Measurements from ENCODE around the gene APBB2.

APBB2 gene

DNA sequence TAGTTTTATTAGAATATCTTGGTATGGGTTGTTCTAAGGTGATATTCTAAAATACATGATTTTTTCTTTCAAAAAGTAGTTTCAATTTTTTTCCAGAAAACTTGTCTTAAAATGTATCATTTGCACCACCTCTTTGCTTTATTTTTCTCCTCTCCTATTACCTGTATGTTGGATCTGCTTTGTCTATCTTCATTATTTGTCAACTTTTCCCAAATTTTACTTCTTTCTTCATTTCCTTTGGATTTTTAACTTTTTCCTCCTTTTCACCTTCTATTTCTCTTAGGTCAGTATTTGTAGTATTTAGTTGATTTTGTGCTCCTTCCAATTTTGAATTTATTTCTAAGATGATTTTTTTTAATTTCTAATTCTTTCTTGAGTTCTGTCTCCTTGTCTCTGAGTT lies 169.6 kb downstream of the APBB2 start:
- no peak overlapping the region for H3K4me3 ChIP-seq (ENCODE audit: insufficient read length, low read depth)
- no peaks in the 10 kb centered on the region for H3K36me3 ChIP-seq (ENCODE audit: insufficient read depth, insufficient read length, low read length)
- TF ChIP-seq YY1 (IDR thresholded peaks at IDR 0.05; ENCODE audit: insufficient read depth, insufficient read length) (no peak), SUZ12 (IDR thresholded peaks at IDR 0.05; ENCODE audit: extremely low read depth, insufficient read depth, insufficient read length) (no peak), ZNF274 (IDR thresholded peaks at IDR 0.05; ENCODE audit: low read depth, low read length) (no peak)
- H3K9ac ChIP-seq (ENCODE audit: insufficient read length, low read depth), result no peak overlapping the region
- no peak for DNase-seq (ENCODE audit: low read depth, low spot score)
- H3K4me1 ChIP-seq (ENCODE audit: insufficient read depth, insufficient read length), result no peaks in the 10 kb centered on the region
- peaks cover 11% of the 10 kb centered on the region; the same call in 1 of the 2 replicates for H3K9me3 ChIP-seq (ENCODE audit: insufficient read depth, low read length)
- H3K27me3 ChIP-seq (ENCODE audit: insufficient read depth, insufficient read length), result no peaks in the 10 kb centered on the region

DNA sequence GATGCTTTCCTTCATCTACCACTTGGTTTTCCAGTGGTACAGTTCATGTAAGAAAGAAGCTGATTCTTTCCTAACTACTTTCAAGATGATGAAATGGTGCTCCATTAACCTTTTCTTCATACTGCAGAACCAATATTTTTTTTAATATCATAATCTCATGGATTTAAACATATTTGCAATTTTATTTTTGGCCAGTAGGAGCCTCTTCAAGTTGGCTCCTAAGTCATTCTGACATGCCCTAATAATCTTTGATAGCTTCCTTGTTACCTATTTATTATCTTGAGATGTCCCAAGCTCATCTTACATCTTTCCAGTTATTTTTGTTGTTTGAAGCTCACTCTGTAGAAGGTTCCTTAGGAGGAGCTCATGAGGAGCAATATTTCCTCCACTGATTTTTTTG lies 170.2 kb downstream of the APBB2 start:
- Histone ChIP-seq H3K9ac (ENCODE audit: insufficient read length, low read depth) (no peak overlapping the region), H3K27me3 (ENCODE audit: insufficient read depth, insufficient read length) (no peaks in the 10 kb centered on the region), H3K4me3 (ENCODE audit: insufficient read length, low read depth) (no peak overlapping the region), H3K9me3 (ENCODE audit: insufficient read depth, low read length) (peaks cover 11% of the 10 kb centered on the region; the same call in 1 of the 2 replicates), H3K36me3 (ENCODE audit: insufficient read depth, insufficient read length, low read length) (no peaks in the 10 kb centered on the region), H3K4me1 (ENCODE audit: insufficient read depth, insufficient read length) (no peaks in the 10 kb centered on the region)
- no peak for DNase-seq (ENCODE audit: low read depth, low spot score)
- TF ChIP-seq YY1 (IDR thresholded peaks at IDR 0.05; ENCODE audit: insufficient read depth, insufficient read length) (no peak), SUZ12 (IDR thresholded peaks at IDR 0.05; ENCODE audit: extremely low read depth, insufficient read depth, insufficient read length) (no peak), ZNF274 (IDR thresholded peaks at IDR 0.05; ENCODE audit: low read depth, low read length) (no peak)

DNA sequence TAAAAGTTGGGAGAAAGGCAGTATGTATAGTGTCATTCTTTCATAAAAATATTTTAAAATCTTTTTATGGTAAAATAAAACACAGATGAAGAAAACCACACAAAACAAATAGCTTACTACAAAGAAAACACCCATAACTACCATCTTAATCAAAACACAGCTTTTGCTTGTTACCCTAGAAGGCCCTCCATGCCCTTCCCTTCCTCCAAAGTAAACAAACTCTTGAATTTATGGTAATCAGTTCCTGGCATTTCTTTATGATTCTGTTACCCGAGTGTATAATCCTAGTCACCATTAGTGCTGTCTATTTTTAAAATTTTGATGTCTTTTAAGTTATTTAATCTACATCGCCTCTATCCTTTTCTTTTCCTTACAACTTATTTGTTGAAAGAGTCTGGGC lies 170.9 kb downstream of the APBB2 start:
- DNase-seq (ENCODE audit: low read depth, low spot score), result no peak
- H3K27me3 ChIP-seq (ENCODE audit: insufficient read depth, insufficient read length), result no peaks in the 10 kb centered on the region
- TF ChIP-seq ZNF274 (IDR thresholded peaks at IDR 0.05; ENCODE audit: low read depth, low read length), result no peak
- no peak for TF ChIP-seq SUZ12 (IDR thresholded peaks at IDR 0.05; ENCODE audit: extremely low read depth, insufficient read depth, insufficient read length)
- TF ChIP-seq YY1 (IDR thresholded peaks at IDR 0.05; ENCODE audit: insufficient read depth, insufficient read length), result no peak

DNA sequence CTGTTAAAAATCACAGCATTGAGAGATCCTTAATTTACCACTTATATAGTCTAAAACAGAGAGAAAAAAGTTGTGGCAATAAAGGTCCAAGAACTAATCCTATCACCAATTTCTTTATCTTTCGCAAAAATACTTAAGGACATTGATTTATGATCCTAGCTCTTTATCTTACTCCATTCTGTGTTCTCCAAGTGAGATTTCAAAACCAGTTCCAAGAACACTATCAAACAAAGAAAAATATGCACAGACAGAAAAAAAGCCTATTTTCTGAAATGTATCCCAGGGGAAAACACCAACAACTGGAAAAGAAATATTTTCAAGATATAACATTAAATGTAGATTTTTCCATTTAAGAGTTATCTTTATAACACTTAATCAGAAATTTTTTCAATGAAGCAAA lies 172.8 kb downstream of the APBB2 start:
- TF ChIP-seq SUZ12 (IDR thresholded peaks at IDR 0.05; ENCODE audit: extremely low read depth, insufficient read depth, insufficient read length) (no peak), ZNF274 (IDR thresholded peaks at IDR 0.05; ENCODE audit: low read depth, low read length) (no peak), YY1 (IDR thresholded peaks at IDR 0.05; ENCODE audit: insufficient read depth, insufficient read length) (no peak)
- no peaks in the 10 kb centered on the region for H3K4me1 ChIP-seq (ENCODE audit: insufficient read depth, insufficient read length)
- DNase-seq (ENCODE audit: low read depth, low spot score), result no peak
- H3K36me3 ChIP-seq (ENCODE audit: insufficient read depth, insufficient read length, low read length), result no peaks in the 10 kb centered on the region
- H3K9me3 ChIP-seq (ENCODE audit: insufficient read depth, low read length), result peaks cover 7% of the 10 kb centered on the region; the same call in 1 of the 2 replicates
- H3K9ac ChIP-seq (ENCODE audit: insufficient read length, low read depth), result no peak overlapping the region
- H3K4me3 ChIP-seq (ENCODE audit: insufficient read length, low read depth), result no peak overlapping the region
- H3K27me3 ChIP-seq (ENCODE audit: insufficient read depth, insufficient read length), result no peaks in the 10 kb centered on the region

More for the DNA sequence above, 170.9 kb downstream of the APBB2 start:
- H3K9me3 ChIP-seq (ENCODE audit: insufficient read depth, low read length), result peaks cover 11% of the 10 kb centered on the region; the same call in 1 of the 2 replicates
- H3K9ac ChIP-seq (ENCODE audit: insufficient read length, low read depth), result no peak overlapping the region
- H3K36me3 ChIP-seq (ENCODE audit: insufficient read depth, insufficient read length, low read length), result no peaks in the 10 kb centered on the region
- no peak overlapping the region for H3K4me3 ChIP-seq (ENCODE audit: insufficient read length, low read depth)
- H3K4me1 ChIP-seq (ENCODE audit: insufficient read depth, insufficient read length), result no peaks in the 10 kb centered on the region

DNA sequence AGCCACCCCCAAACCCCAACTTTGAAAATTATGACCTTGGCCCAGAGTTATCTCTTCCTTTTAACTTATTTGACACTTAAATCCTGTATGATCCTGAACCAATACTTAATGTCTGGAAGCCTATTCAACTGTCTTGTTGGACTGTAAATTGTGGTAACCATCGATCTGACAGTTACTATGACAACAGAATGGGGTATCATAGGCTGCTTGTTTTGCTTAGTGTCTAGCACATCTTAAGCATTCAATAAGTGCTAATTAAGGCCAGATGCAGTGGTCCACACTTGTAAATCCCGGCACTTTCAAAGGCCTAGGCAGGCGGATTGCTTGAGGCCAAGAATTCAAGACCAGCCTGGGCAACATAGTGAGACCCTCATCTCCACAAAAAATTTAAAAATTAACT lies 175.0 kb downstream of the APBB2 start:
- no peak overlapping the region for H3K9ac ChIP-seq (ENCODE audit: insufficient read length, low read depth)
- no peaks in the 10 kb centered on the region for H3K27me3 ChIP-seq (ENCODE audit: insufficient read depth, insufficient read length)
- no peak overlapping the region for H3K4me3 ChIP-seq (ENCODE audit: insufficient read length, low read depth)
- TF ChIP-seq YY1 (IDR thresholded peaks at IDR 0.05; ENCODE audit: insufficient read depth, insufficient read length) (no peak), ZNF274 (IDR thresholded peaks at IDR 0.05; ENCODE audit: low read depth, low read length) (no peak), SUZ12 (IDR thresholded peaks at IDR 0.05; ENCODE audit: extremely low read depth, insufficient read depth, insufficient read length) (no peak)
- peaks cover 2% of the 10 kb centered on the region; the same call in 1 of the 2 replicates for H3K9me3 ChIP-seq (ENCODE audit: insufficient read depth, low read length)
- no peaks in the 10 kb centered on the region for H3K4me1 ChIP-seq (ENCODE audit: insufficient read depth, insufficient read length)
- no peaks in the 10 kb centered on the region for H3K36me3 ChIP-seq (ENCODE audit: insufficient read depth, insufficient read length, low read length)
- no peak for DNase-seq (ENCODE audit: low read depth, low spot score)

DNA sequence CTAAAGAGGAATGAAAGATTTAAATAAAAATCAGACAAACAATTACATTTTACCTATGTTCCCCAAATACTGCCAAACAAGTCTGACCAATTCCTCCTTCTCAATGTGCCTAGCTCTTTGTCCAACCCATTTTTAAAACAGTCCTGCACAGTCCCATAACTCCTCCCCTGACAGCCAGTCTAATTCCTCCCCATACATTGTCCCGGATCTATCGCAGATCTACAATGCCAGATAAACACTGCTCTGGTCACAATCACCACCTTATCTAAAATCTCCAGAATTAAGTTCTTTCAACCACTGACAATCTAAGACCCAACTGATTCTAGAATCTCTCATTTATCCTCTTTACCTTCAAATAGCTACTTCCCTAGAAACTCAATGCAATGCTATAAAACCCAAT lies 176.0 kb downstream of the APBB2 start:
- Histone ChIP-seq H3K9ac (ENCODE audit: insufficient read length, low read depth) (no peak overlapping the region), H3K4me3 (ENCODE audit: insufficient read length, low read depth) (no peak overlapping the region), H3K9me3 (ENCODE audit: insufficient read depth, low read length) (no peaks in the 10 kb centered on the region), H3K4me1 (ENCODE audit: insufficient read depth, insufficient read length) (no peaks in the 10 kb centered on the region), H3K36me3 (ENCODE audit: insufficient read depth, insufficient read length, low read length) (no peaks in the 10 kb centered on the region), H3K27me3 (ENCODE audit: insufficient read depth, insufficient read length) (no peaks in the 10 kb centered on the region)
- no peak for TF ChIP-seq ZNF274 (IDR thresholded peaks at IDR 0.05; ENCODE audit: low read depth, low read length)
- TF ChIP-seq YY1 (IDR thresholded peaks at IDR 0.05; ENCODE audit: insufficient read depth, insufficient read length), result no peak
- no peak for TF ChIP-seq SUZ12 (IDR thresholded peaks at IDR 0.05; ENCODE audit: extremely low read depth, insufficient read depth, insufficient read length)
- DNase-seq (ENCODE audit: low read depth, low spot score), result no peak

DNA sequence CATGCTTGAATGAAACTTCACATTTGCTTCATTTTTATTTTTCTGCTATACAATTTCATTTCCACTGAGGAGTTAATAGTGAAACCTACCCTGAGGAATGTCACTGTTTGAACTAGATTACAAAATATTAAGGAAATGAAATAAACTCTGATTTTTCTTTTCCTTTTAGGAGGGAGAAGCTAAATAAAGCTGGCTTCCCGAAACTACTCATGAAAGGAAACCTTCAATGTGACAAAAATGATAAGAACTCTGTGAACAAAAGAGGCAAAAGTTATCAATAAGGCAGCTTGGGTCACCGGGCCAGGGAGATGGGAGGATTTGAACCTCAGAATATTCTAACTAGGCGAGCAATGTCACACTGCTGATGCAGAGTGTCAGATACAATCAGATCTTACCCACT lies 185.2 kb downstream of the APBB2 start:
- TF ChIP-seq ZNF274 (IDR thresholded peaks at IDR 0.05; ENCODE audit: low read depth, low read length) (no peak), SUZ12 (IDR thresholded peaks at IDR 0.05; ENCODE audit: extremely low read depth, insufficient read depth, insufficient read length) (no peak), YY1 (IDR thresholded peaks at IDR 0.05; ENCODE audit: insufficient read depth, insufficient read length) (no peak)
- H3K4me1 ChIP-seq (ENCODE audit: insufficient read depth, insufficient read length), result no peaks in the 10 kb centered on the region

More for the DNA sequence above, 185.2 kb downstream of the APBB2 start:
- Histone ChIP-seq H3K27me3 (ENCODE audit: insufficient read depth, insufficient read length) (no peaks in the 10 kb centered on the region), H3K36me3 (ENCODE audit: insufficient read depth, insufficient read length, low read length) (no peaks in the 10 kb centered on the region), H3K4me3 (ENCODE audit: insufficient read length, low read depth) (no peak overlapping the region), H3K9me3 (ENCODE audit: insufficient read depth, low read length) (peaks cover 37% of the 10 kb centered on the region), H3K9ac (ENCODE audit: insufficient read length, low read depth) (no peak overlapping the region)
- no peak for DNase-seq (ENCODE audit: low read depth, low spot score)
